ENCODE data around the gene ABHD6.

DNA sequence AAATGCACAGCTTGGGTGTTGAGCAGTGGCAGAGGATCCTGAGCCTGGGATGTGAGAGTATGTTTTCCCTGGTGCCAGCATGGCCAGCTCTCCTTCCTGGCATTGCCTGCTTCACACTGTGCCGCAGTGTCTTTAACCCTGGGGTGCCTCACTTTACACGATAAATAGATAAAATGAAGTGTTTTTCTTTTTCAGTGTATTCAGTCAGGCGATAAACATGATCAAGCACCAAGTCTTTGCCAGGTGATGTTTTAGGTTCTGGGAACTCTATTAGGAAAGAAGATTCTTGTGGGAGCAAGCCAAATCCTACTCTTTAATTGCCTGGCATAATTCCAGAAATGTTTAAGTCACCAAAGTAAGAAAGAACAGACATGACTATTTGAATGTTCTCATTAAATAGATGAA is 14.0 kb downstream of the ABHD6 start:
- TF ChIP-seq, protein P1, sequence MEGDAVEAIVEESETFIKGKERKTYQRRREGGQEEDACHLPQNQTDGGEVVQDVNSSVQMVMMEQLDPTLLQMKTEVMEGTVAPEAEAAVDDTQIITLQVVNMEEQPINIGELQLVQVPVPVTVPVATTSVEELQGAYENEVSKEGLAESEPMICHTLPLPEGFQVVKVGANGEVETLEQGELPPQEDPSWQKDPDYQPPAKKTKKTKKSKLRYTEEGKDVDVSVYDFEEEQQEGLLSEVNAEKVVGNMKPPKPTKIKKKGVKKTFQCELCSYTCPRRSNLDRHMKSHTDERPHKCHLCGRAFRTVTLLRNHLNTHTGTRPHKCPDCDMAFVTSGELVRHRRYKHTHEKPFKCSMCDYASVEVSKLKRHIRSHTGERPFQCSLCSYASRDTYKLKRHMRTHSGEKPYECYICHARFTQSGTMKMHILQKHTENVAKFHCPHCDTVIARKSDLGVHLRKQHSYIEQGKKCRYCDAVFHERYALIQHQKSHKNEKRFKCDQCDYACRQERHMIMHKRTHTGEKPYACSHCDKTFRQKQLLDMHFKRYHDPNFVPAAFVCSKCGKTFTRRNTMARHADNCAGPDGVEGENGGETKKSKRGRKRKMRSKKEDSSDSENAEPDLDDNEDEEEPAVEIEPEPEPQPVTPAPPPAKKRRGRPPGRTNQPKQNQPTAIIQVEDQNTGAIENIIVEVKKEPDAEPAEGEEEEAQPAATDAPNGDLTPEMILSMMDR (IDR thresholded peaks at IDR 0.05; ENCODE audit: insufficient read depth, low read length, poor library complexity, severe bottlenecking): no peak
- TF ChIP-seq EZH2phosphoT487 (conservative IDR thresholded peaks at IDR 0.05; ENCODE audit: low read length): no peak

All from SU-DHL-6 (cell line).